MM.1S (cell line): Measurements from ENCODE around the gene CDH16.

ENCODE experiments used
- CTCF ChIP-seq: fragments of 300-600 bp; sonication (generic); IDR thresholded peaks from 2 replicates; pipeline ENCODE4 v1.5.1; 2016; ENCODE audit warnings: antibody characterized with exemption, low read length, mixed read lengths
- EZH2 ChIP-seq: fragments of 300-600 bp; sonication (generic); optimal IDR thresholded peaks from 2 replicates; pipeline ENCODE3; 2017; ENCODE audit warnings: low read depth, mild to moderate bottlenecking, antibody characterized with exemption, low read length, mixed read lengths
- EZH2phosphoT487 ChIP-seq: fragments of 300-600 bp; sonication (generic); IDR thresholded peaks from 2 replicates; pipeline ENCODE4 v1.6.1; 2018; ENCODE audit warnings: antibody characterized with exemption, low read length

GRCh38 chr16:66858740-66859396, 59.8 kb downstream of the CDH16 start:
- TF ChIP-seq CTCF (no peak), EZH2phosphoT487 (no peak), EZH2 (no peak)
